Astrocyte (in vitro differentiated cells and primary cell): ENCODE measurements around the gene THADA. TPM values are rescaled to one million over a fixed set of nuclear protein-coding genes. Genes with fewer than 3 reads are reported as not detected.
A peak's percentile ranks its signal among the peaks of the same experiment; 100 is the strongest.

ENCODE experiments used
- DNase-seq: peaks from one replicate; pipeline ENCODE4 v3.0.0-alpha.2; 2010; ENCODE audit warnings: low read depth
- FAIRE-seq: peaks from 2 replicates; lab custom pipeline; 2011; peaks lifted over from hg19 to GRCh38; lab: Jason Lieb, UNC
- H2AFZ ChIP-seq: 2 replicates; pipeline ENCODE4 v1.6.0; 2012; ENCODE audit warnings: low read depth, low read length, inconsistent platforms
- H3K27ac ChIP-seq: 2 replicates; pipeline ENCODE4 v1.5.1; 2011; ENCODE audit warnings: low read depth, low read length, inconsistent platforms
- H3K27me3 ChIP-seq: 2 replicates; pipeline ENCODE4 v1.6.0; 2011; ENCODE audit warnings: low read length, inconsistent platforms; ENCODE audit not compliant: insufficient read depth
- H3K36me3 ChIP-seq: 2 replicates; pipeline ENCODE4 v1.5.1; 2011; ENCODE audit warnings: low read length, inconsistent platforms; ENCODE audit not compliant: insufficient read depth
- H3K4me1 ChIP-seq: 2 replicates; pipeline ENCODE4 v1.5.1; 2011; ENCODE audit warnings: low read length, inconsistent platforms; ENCODE audit not compliant: insufficient read depth
- H3K4me2 ChIP-seq: 2 replicates; pipeline ENCODE4 v1.6.0; 2012; ENCODE audit warnings: low read length, inconsistent platforms
- H3K4me3 ChIP-seq: 2 replicates; pipeline ENCODE4 v1.5.1; 2011; ENCODE audit warnings: low read depth, mild to moderate bottlenecking, low read length, inconsistent platforms; ENCODE audit not compliant: insufficient read depth
- H3K79me2 ChIP-seq: 2 replicates; pipeline ENCODE4 v1.6.0; 2012; ENCODE audit warnings: mild to moderate bottlenecking, low read length, inconsistent platforms; ENCODE audit not compliant: insufficient read depth
- H3K9ac ChIP-seq: 2 replicates; pipeline ENCODE4 v1.6.0; 2012; ENCODE audit warnings: mild to moderate bottlenecking, low read length, inconsistent platforms
- H3K9me3 ChIP-seq: 2 replicates; pipeline ENCODE4 v1.5.1; 2012; ENCODE audit warnings: low read depth, mild to moderate bottlenecking, low read length, inconsistent platforms; ENCODE audit not compliant: insufficient read depth
- H4K20me1 ChIP-seq: 2 replicates; pipeline ENCODE4 v1.6.0; 2012; ENCODE audit warnings: low read length, inconsistent platforms; ENCODE audit not compliant: insufficient read depth
- H3K27ac Mint-ChIP-seq: one replicate; pipeline ENCODE4 v1.8.0; 2021; ENCODE audit warnings: mild to moderate bottlenecking, mixed read lengths; ENCODE audit not compliant: unreplicated experiment
- H3K27me3 Mint-ChIP-seq: one replicate; pipeline ENCODE4 v1.8.0; 2021; ENCODE audit warnings: low read depth, mixed read lengths; ENCODE audit not compliant: unreplicated experiment
- H3K36me3 Mint-ChIP-seq: one replicate; pipeline ENCODE4 v1.8.0; 2021; ENCODE audit warnings: low read depth, mixed read lengths; ENCODE audit not compliant: unreplicated experiment
- H3K4me1 Mint-ChIP-seq: one replicate; pipeline ENCODE4 v1.8.0; 2021; ENCODE audit warnings: low read depth, mixed read lengths; ENCODE audit not compliant: unreplicated experiment
- H3K4me3 Mint-ChIP-seq: one replicate; pipeline ENCODE4 v1.8.0; 2021; ENCODE audit warnings: mild to moderate bottlenecking, moderate library complexity, mixed read lengths; ENCODE audit not compliant: unreplicated experiment
- H3K9me3 Mint-ChIP-seq: one replicate; pipeline ENCODE4 v1.8.0; 2021; ENCODE audit warnings: mild to moderate bottlenecking, mixed read lengths; ENCODE audit not compliant: unreplicated experiment
- EZH2 ChIP-seq: IDR thresholded peaks from 2 replicates; pipeline ENCODE4 v1.6.1; 2012; ENCODE audit warnings: mild to moderate bottlenecking, low read length, inconsistent platforms; ENCODE audit not compliant: insufficient read depth
- total RNA-seq: library from RNA; stranded (reverse); gene quantifications from 2 replicates; pipeline ENCODE4 v1.2.1, GENCODE V29; 2021
- TF ChIP-seq, protein P1 (sequence below): IDR thresholded peaks from 2 replicates; pipeline ENCODE4 v1.5.1; 2011; ENCODE audit warnings: low read depth, mild to moderate bottlenecking, inconsistent platforms, low read length, moderate library complexity; ENCODE audit not compliant: insufficient read depth

THADA gene
- total RNA-seq, 1 donor from 2014 or later, result 16.2 TPM

DNA sequence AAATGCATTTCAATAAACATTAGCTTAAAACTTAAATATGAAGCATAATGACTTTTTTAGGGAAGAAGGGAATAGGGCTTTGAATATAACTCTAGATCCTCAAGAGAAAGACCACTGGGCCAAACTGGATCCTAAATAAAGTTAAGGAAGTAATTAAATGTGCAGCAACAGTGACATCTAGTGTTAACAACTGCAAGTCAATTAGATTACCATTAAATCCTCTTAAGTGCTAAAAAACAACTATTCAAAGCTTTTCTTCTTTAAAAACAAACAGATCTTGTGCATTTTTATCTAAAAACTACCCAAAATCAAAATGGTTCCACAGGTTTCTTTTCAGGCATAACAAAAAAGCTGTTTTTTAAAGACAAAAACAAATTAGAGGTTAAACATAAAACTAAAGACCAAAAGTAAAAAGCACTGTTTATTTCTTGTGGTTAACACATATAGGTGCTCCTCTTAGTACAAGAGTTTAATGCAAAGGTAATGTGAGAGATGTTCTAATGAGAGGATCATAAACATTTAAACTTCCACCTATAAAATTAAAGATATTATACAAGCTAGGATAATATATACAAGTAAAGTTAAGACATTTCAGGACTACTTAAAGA, 111.4 kb downstream of the THADA start:
- H3K27ac Mint-ChIP-seq, result no peak overlapping the region
- no peaks in the 10 kb centered on the region for H3K9me3 Mint-ChIP-seq
- no peaks in the 10 kb centered on the region for H3K36me3 ChIP-seq
- no peak overlapping the region for H2AFZ ChIP-seq
- no peak overlapping the region for H3K9ac ChIP-seq
- H3K4me1 Mint-ChIP-seq, result peaks cover 13% of the 10 kb centered on the region
- H3K27me3 ChIP-seq, result no peaks in the 10 kb centered on the region
- no peaks in the 10 kb centered on the region for H3K4me1 ChIP-seq
- no peaks in the 10 kb centered on the region for H3K79me2 ChIP-seq
- no peak overlapping the region for H3K4me2 ChIP-seq
- DNase-seq, result peak; percentile 66
- H3K27ac ChIP-seq, result no peak overlapping the region
- H3K27me3 Mint-ChIP-seq, result no peaks in the 10 kb centered on the region
- no peaks in the 10 kb centered on the region for H4K20me1 ChIP-seq
- H3K4me3 Mint-ChIP-seq, result no peak overlapping the region
- H3K9me3 ChIP-seq, result no peaks in the 10 kb centered on the region
- peak; percentile 78 for FAIRE-seq
- no peak overlapping the region for H3K4me3 ChIP-seq
- no peak for TF ChIP-seq EZH2
- TF ChIP-seq, protein P1, sequence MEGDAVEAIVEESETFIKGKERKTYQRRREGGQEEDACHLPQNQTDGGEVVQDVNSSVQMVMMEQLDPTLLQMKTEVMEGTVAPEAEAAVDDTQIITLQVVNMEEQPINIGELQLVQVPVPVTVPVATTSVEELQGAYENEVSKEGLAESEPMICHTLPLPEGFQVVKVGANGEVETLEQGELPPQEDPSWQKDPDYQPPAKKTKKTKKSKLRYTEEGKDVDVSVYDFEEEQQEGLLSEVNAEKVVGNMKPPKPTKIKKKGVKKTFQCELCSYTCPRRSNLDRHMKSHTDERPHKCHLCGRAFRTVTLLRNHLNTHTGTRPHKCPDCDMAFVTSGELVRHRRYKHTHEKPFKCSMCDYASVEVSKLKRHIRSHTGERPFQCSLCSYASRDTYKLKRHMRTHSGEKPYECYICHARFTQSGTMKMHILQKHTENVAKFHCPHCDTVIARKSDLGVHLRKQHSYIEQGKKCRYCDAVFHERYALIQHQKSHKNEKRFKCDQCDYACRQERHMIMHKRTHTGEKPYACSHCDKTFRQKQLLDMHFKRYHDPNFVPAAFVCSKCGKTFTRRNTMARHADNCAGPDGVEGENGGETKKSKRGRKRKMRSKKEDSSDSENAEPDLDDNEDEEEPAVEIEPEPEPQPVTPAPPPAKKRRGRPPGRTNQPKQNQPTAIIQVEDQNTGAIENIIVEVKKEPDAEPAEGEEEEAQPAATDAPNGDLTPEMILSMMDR, result peak; percentile 57
- no peaks in the 10 kb centered on the region for H3K36me3 Mint-ChIP-seq

DNA sequence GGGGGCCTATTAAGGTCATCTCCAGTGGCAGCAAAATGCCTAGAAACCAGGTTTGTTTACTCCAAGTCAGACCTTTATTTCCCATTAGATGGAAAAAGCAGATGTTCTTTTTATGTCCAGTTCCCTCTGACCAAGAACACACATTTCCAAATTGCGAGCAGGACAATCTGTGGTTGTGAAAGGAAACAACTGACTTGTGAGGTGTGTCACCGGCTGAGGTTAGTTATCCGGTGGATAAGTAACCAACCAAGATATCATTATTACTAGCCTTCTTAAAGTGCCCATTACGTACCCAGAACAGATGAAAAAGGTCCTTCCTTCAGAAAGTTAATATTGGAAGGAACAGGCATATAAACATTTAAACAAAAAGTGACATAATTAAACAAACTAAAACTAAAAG, 112.9 kb downstream of the THADA start:
- Histone ChIP-seq H3K4me3 (no peak overlapping the region), H3K36me3 (no peaks in the 10 kb centered on the region), H3K9me3 (no peaks in the 10 kb centered on the region), H3K9ac (no peak overlapping the region), H3K27ac (no peak overlapping the region), H2AFZ (no peak overlapping the region), H3K27me3 (no peaks in the 10 kb centered on the region), H3K4me1 (no peaks in the 10 kb centered on the region), H3K4me2 (peak overlapping the region; percentile 35), H3K79me2 (no peaks in the 10 kb centered on the region), H4K20me1 (no peaks in the 10 kb centered on the region)
- H3K4me1 Mint-ChIP-seq, result peaks cover 13% of the 10 kb centered on the region
- no peaks in the 10 kb centered on the region for H3K27me3 Mint-ChIP-seq
- H3K9me3 Mint-ChIP-seq, result no peaks in the 10 kb centered on the region
- DNase-seq (peak; percentile 64), FAIRE-seq (no peak)
- H3K27ac Mint-ChIP-seq, result no peak overlapping the region
- H3K4me3 Mint-ChIP-seq, result no peak overlapping the region
- no peaks in the 10 kb centered on the region for H3K36me3 Mint-ChIP-seq
- TF ChIP-seq, protein P1, result no peak
- no peak for TF ChIP-seq EZH2

DNA sequence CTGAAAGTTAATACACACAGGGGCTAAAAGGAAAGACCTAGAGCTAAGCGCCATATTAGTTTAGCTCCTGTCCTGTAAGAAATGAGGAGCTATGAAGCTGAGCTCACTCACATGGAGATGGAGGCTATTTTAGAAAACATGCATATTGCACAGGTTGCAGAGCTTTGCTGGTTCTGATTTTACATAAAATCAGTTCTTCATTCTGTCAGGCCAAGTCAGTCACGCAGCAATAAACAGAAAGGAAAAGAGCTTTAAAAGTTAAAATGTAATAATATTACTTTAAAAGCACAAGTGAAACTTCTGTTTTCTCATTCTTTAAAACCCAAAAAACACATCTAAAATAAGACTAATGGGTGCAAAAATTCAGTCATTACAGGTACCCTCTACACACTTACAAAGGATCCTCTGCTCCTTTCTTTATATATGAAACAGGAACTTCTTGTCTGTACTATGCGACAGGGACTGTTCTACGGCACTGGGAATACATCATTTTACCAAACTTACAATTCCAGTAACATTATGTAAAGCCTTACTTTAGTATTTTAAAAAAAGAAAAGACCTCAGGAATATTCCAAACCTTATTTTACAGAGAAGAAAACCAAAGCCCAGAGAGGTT, 113.8 kb downstream of the THADA start:
- Histone ChIP-seq H3K4me3 (no peak overlapping the region), H3K9me3 (no peaks in the 10 kb centered on the region), H4K20me1 (no peaks in the 10 kb centered on the region), H3K4me2 (no peak overlapping the region), H3K27me3 (no peaks in the 10 kb centered on the region), H2AFZ (no peak overlapping the region), H3K79me2 (no peaks in the 10 kb centered on the region), H3K36me3 (no peaks in the 10 kb centered on the region), H3K27ac (no peak overlapping the region), H3K9ac (no peak overlapping the region), H3K4me1 (no peaks in the 10 kb centered on the region)
- FAIRE-seq (no peak), DNase-seq (no peak)
- peaks cover 13% of the 10 kb centered on the region for H3K4me1 Mint-ChIP-seq
- H3K27me3 Mint-ChIP-seq, result no peaks in the 10 kb centered on the region
- no peak overlapping the region for H3K27ac Mint-ChIP-seq
- no peaks in the 10 kb centered on the region for H3K9me3 Mint-ChIP-seq
- no peak for TF ChIP-seq EZH2
- TF ChIP-seq, protein P1, result no peak
- H3K4me3 Mint-ChIP-seq, result no peak overlapping the region
- H3K36me3 Mint-ChIP-seq, result no peaks in the 10 kb centered on the region
